ENCODE data around the gene GGT5.

GRCh38 chr22:24236656-24237055 lies 8.2 kb downstream of the GGT5 start:
- TF ChIP-seq CTCF (IDR thresholded peaks at IDR 0.05) (no peak), ZFX (IDR thresholded peaks at IDR 0.05; ENCODE audit: borderline replicate concordance) (no peak)

Measured in 22Rv1 (cell line).